ENCODE results near the gene GUCY1A2. TPM values are rescaled to one million over a fixed set of nuclear protein-coding genes. Genes with fewer than 3 reads are reported as not detected.

GUCY1A2 gene
- total RNA-seq, 1 experiment from 2014 or later: 0.10 TPM

DNA sequence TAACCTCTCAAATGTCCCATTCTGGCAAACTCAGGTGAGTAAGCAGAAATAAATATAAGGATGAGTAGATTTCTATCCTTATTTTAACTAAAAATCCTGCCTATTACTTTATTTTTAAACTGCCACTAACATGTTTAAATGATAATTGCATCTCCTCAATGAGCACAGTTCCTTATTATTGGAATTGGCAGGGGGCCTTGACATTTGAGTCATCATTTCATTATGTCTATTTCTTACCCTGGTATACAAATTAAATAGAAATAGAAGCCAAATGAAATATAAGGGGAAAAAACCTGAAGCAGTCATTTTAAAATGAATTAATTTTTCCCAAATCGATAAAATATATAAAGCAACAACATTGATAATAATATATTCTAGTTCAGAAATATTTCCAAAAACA lies 81.2 kb downstream of the GUCY1A2 start:
- H2AFZ ChIP-seq (ENCODE audit: low read depth, low read length, poor library complexity, severe bottlenecking): no peak overlapping the region
- intact Hi-C loops (cut with micrococcal nuclease): no loop called here
- ChIA-PET POLR2A (no interaction called here), RAD21 (ENCODE audit: low non-redundant PET in 1 of 2, low total read pairs in 2 of 2, uncharacterized antibody in 2 of 2, unreplicated experiment in 2 of 2) (no interaction called here), CTCF (no interaction called here)
- peaks cover 14% of the 10 kb centered on the region; the same call in 1 of the 2 replicates for H3K27me3 ChIP-seq (ENCODE audit: insufficient read depth, low read length)
- H3K36me3 ChIP-seq (ENCODE audit: control insufficient read depth in 1 of 2, insufficient read depth in 2 of 2, low read length in 2 of 2): no peaks in the 10 kb centered on the region
- no peak overlapping the region for H3K4me3 ChIP-seq (replicated peaks in 1 of 2; ENCODE audit: low read depth in 1 of 2, low read length in 2 of 2)
- H3K9ac ChIP-seq (ENCODE audit: low read length): no peak overlapping the region
- no peaks in the 10 kb centered on the region for H4K20me1 ChIP-seq (ENCODE audit: insufficient read depth)
- no peaks in the 10 kb centered on the region for H3K79me2 ChIP-seq (ENCODE audit: insufficient read depth, low read length)
- no peaks in the 10 kb centered on the region for H3K4me1 ChIP-seq (ENCODE audit: control insufficient read depth in 1 of 2, insufficient read depth in 2 of 2, low read length in 2 of 2)
- ATAC-seq (no peak), DNase-seq (ENCODE audit: low read depth, low spot score) (no peak)
- no peaks in the 10 kb centered on the region for H3K9me2 ChIP-seq (ENCODE audit: insufficient read depth)
- H3K27ac ChIP-seq (ENCODE audit: low read depth, low read length): no peak overlapping the region
- TF ChIP-seq POLR2AphosphoS5 (IDR thresholded peaks at IDR 0.05; ENCODE audit: low read depth, low read length): no peak
- TF ChIP-seq POLR2A (IDR thresholded peaks at IDR 0.05; ENCODE audit: borderline replicate concordance, extremely low read depth, insufficient read depth, insufficient read length): no peak
- no peak for TF ChIP-seq CEBPB (IDR thresholded peaks at IDR 0.05; ENCODE audit: low read depth)
- TF ChIP-seq, protein P1, sequence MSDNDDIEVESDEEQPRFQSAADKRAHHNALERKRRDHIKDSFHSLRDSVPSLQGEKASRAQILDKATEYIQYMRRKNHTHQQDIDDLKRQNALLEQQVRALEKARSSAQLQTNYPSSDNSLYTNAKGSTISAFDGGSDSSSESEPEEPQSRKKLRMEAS (IDR thresholded peaks at IDR 0.05): no peak
- TF ChIP-seq YY1 (IDR thresholded peaks at IDR 0.05; ENCODE audit: extremely low read depth, insufficient replicate concordance, low read depth, low read length): no peak
- TF ChIP-seq EZH2 (IDR thresholded peaks at IDR 0.05): no peak
- TF ChIP-seq ZFX (IDR thresholded peaks at IDR 0.05): no peak
- TF ChIP-seq ELF1 (IDR thresholded peaks at IDR 0.05; ENCODE audit: borderline replicate concordance, low read depth): no peak
- H3K4me2 ChIP-seq (ENCODE audit: low read length): no peak overlapping the region
- no TSS peak for BruUV-seq (replicated peaks)
- no peaks in the 10 kb centered on the region for H3K9me3 ChIP-seq (ENCODE audit: control insufficient read depth in 1 of 2, insufficient read depth in 1 of 2, low read depth in 1 of 2, low read length in 2 of 2)

DNA sequence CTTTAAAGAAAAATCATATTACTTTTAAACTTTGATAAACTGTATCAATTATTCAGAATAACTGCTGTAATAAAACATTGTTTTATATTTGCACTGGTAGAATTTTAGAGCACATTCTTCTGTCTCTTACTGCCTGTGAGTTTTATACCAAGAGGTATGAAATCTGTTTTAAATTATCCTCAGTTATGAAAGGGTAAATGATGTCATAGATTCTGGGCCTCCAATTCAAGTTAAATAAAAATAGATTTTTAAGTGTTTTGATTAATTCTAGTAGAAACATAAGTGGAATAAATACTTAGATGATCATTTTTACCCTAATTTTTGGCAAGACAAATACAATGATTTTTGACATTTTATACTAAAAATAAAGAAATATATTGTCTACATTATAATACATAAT lies 93.0 kb downstream of the GUCY1A2 start:
- no peak overlapping the region for H3K9ac ChIP-seq (ENCODE audit: low read length)
- intact Hi-C loops (cut with micrococcal nuclease): no loop called here
- no peak overlapping the region for H3K4me3 ChIP-seq (replicated peaks in 1 of 2; ENCODE audit: low read depth in 1 of 2, low read length in 2 of 2)
- H3K36me3 ChIP-seq (ENCODE audit: control insufficient read depth in 1 of 2, insufficient read depth in 2 of 2, low read length in 2 of 2): no peaks in the 10 kb centered on the region
- H2AFZ ChIP-seq (ENCODE audit: low read depth, low read length, poor library complexity, severe bottlenecking): no peak overlapping the region
- no peaks in the 10 kb centered on the region for H4K20me1 ChIP-seq (ENCODE audit: insufficient read depth)
- no peaks in the 10 kb centered on the region for H3K9me2 ChIP-seq (ENCODE audit: insufficient read depth)
- H3K79me2 ChIP-seq (ENCODE audit: insufficient read depth, low read length): no peaks in the 10 kb centered on the region
- no TSS peak for BruUV-seq (replicated peaks)
- POLR2A ChIA-PET: no interaction called here
- no peak overlapping the region for H3K4me2 ChIP-seq (ENCODE audit: low read length)
- H3K4me1 ChIP-seq (ENCODE audit: control insufficient read depth in 1 of 2, insufficient read depth in 2 of 2, low read length in 2 of 2): no peaks in the 10 kb centered on the region
- peaks cover 6% of the 10 kb centered on the region; the same call in 1 of the 2 replicates for H3K27me3 ChIP-seq (ENCODE audit: insufficient read depth, low read length)
- RAD21 ChIA-PET (ENCODE audit: low non-redundant PET in 1 of 2, low total read pairs in 2 of 2, uncharacterized antibody in 2 of 2, unreplicated experiment in 2 of 2): no interaction called here
- no peak overlapping the region for H3K27ac ChIP-seq (ENCODE audit: low read depth, low read length)
- TF ChIP-seq ZNF274 (IDR thresholded peaks at IDR 0.05; ENCODE audit: low read depth, low read length) (no peak), POLR2AphosphoS5 (IDR thresholded peaks at IDR 0.05; ENCODE audit: low read depth, low read length) (no peak), SRF (IDR thresholded peaks at IDR 0.05; ENCODE audit: low read depth) (no peak), RAD21 (IDR thresholded peaks at IDR 0.05; ENCODE audit: low read depth) (no peak), ZFX (IDR thresholded peaks at IDR 0.05) (no peak)
- TF ChIP-seq, protein P2, sequence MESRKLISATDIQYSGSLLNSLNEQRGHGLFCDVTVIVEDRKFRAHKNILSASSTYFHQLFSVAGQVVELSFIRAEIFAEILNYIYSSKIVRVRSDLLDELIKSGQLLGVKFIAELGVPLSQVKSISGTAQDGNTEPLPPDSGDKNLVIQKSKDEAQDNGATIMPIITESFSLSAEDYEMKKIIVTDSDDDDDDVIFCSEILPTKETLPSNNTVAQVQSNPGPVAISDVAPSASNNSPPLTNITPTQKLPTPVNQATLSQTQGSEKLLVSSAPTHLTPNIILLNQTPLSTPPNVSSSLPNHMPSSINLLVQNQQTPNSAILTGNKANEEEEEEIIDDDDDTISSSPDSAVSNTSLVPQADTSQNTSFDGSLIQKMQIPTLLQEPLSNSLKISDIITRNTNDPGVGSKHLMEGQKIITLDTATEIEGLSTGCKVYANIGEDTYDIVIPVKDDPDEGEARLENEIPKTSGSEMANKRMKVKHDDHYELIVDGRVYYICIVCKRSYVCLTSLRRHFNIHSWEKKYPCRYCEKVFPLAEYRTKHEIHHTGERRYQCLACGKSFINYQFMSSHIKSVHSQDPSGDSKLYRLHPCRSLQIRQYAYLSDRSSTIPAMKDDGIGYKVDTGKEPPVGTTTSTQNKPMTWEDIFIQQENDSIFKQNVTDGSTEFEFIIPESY (IDR thresholded peaks at IDR 0.05; ENCODE audit: extremely low read depth, insufficient replicate concordance, low read length): no peak
- TF ChIP-seq, protein P1 (IDR thresholded peaks at IDR 0.05): no peak
- DNase-seq (ENCODE audit: low read depth, low spot score): no peak
- CTCF ChIA-PET: no interaction called here
- ATAC-seq: no peak
- no peaks in the 10 kb centered on the region for H3K9me3 ChIP-seq (ENCODE audit: control insufficient read depth in 1 of 2, insufficient read depth in 1 of 2, low read depth in 1 of 2, low read length in 2 of 2)
